Fibroblast of lung (primary cell): ENCODE measurements around the gene RAPGEF4. TPM values are rescaled to one million over a fixed set of nuclear protein-coding genes. Genes with fewer than 3 reads are reported as not detected.

Source experiments
- DNase-seq, 2 donors: peaks; one replicate each; pipeline versions ENCODE4 v3.0.0 to v3.0.0-alpha.2; 2010; ENCODE audit warnings: low read depth in 2 of 2
- H2AFZ ChIP-seq: 2 replicates; pipeline ENCODE4 v1.5.1; 2012; ENCODE audit warnings: low read length, control low read depth, inconsistent platforms
- H3K27ac ChIP-seq: 2 replicates; pipeline ENCODE4 v1.5.1; 2011; ENCODE audit warnings: low read length, control low read depth; ENCODE audit not compliant: insufficient read depth
- H3K27me3 ChIP-seq: 2 replicates; pipeline ENCODE4 v1.5.1; 2011; ENCODE audit warnings: mild to moderate bottlenecking, low read length; ENCODE audit not compliant: control insufficient read depth, insufficient read depth
- H3K36me3 ChIP-seq: 2 replicates; pipeline ENCODE4 v1.5.1; 2011; ENCODE audit warnings: low read length; ENCODE audit not compliant: control insufficient read depth, insufficient read depth
- H3K4me1 ChIP-seq: 2 replicates; pipeline ENCODE4 v1.5.1; 2011; ENCODE audit warnings: low read length; ENCODE audit not compliant: control insufficient read depth, insufficient read depth; ENCODE audit errors: extremely low read depth
- H3K4me2 ChIP-seq: 2 replicates; pipeline ENCODE4 v1.5.1; 2011; ENCODE audit warnings: low read length, control low read depth; ENCODE audit not compliant: insufficient read depth; ENCODE audit errors: extremely low read depth
- H3K4me3 ChIP-seq, 4 experiments: fragments of 200-600 bp in 1 of 4; sonication (generic) in 1 of 4; replicated peaks in 1 of 4; 2 replicates each; pipeline ENCODE4 v1.5.1; 2011 to 2016; ENCODE audit warnings: low read length in 4 of 4, low read depth in 3 of 4, mild to moderate bottlenecking in 3 of 4, control low read depth in 2 of 4, inconsistent platforms in 1 of 4, mixed read lengths in 1 of 4; ENCODE audit not compliant: insufficient read depth in 1 of 4; ENCODE audit errors: control extremely low read depth in 1 of 4
- H3K79me2 ChIP-seq: 2 replicates; pipeline ENCODE4 v1.5.1; 2012; ENCODE audit warnings: mild to moderate bottlenecking, low read length, inconsistent platforms; ENCODE audit not compliant: control insufficient read depth, insufficient read depth
- H3K9ac ChIP-seq: 2 replicates; pipeline ENCODE4 v1.5.1; 2011; ENCODE audit warnings: mild to moderate bottlenecking, low read length, control low read depth; ENCODE audit not compliant: insufficient read depth
- H3K9me3 ChIP-seq: 2 replicates; pipeline ENCODE4 v1.5.1; 2012; ENCODE audit warnings: low read depth, low read length; ENCODE audit not compliant: control insufficient read depth, insufficient read depth
- H4K20me1 ChIP-seq: 2 replicates; pipeline ENCODE4 v1.5.1; 2011; ENCODE audit warnings: low read length; ENCODE audit not compliant: control insufficient read depth, insufficient read depth; ENCODE audit errors: extremely low read depth
- CTCF ChIP-seq, 2 donors: IDR thresholded peaks in 1 of 2; conservative IDR thresholded peaks in 1 of 2; 1 replicate in 1 of 2; 2 replicates in 1 of 2; pipeline ENCODE4 v1.5.1; 2011 to 2012; ENCODE audit warnings: low read length in 2 of 2, control low read depth in 1 of 2, inconsistent platforms in 1 of 2, low read depth in 1 of 2, mild to moderate bottlenecking in 1 of 2
- EZH2 ChIP-seq: IDR thresholded peaks from 2 replicates; pipeline ENCODE4 v1.5.1; 2012; ENCODE audit warnings: low read length, control low read depth, mild to moderate bottlenecking; ENCODE audit errors: missing control alignments
- polyA plus RNA-seq, 2 donors: library from polyadenylated mRNA; depleted of rRNA in 1 of 2; stranded (reverse) in 1 of 2; unstranded in 1 of 2; fragments of >200 nt; gene quantifications; 2 replicates each; pipeline ENCODE4 v1.2.1, GENCODE V29; 2011 to 2012; ENCODE audit warnings: missing spikeins in 1 of 2
- total RNA-seq: library from RNA; depleted of rRNA; stranded (reverse); fragments of >200 nt; gene quantifications from 2 replicates; pipeline ENCODE4 v1.2.1, GENCODE V29; 2014

RAPGEF4 gene
- total and polyA plus RNA-seq, 2 donors (not counting 1 experiment from before 2014, with no cell fraction given): 0.51 to 3.0 TPM

- Histone ChIP-seq H3K27ac (no peak overlapping the region), H3K9me3 (no peaks in the 10 kb centered on the region), H3K9ac (no peak overlapping the region), H3K4me1 (no peaks in the 10 kb centered on the region), H3K4me3 (no peak overlapping the region), H3K79me2 (no peaks in the 10 kb centered on the region), H2AFZ (no peak overlapping the region), H3K36me3 (no peaks in the 10 kb centered on the region), H3K27me3 (no peaks in the 10 kb centered on the region), H3K4me2 (no peak overlapping the region), H4K20me1 (no peaks in the 10 kb centered on the region)
- TF ChIP-seq CTCF (conservative IDR thresholded peaks at IDR 0.05 in 1 of 2, IDR thresholded peaks at IDR 0.05 in 1 of 2; ENCODE audit: low read depth in 1 of 2, low read length in 2 of 2): no peak
- no peak for TF ChIP-seq EZH2
- DNase-seq: no peak
These were observed 68.8 kb downstream of the RAPGEF4 start for GRCh38 chr2:172804423-172804822.

- Histone ChIP-seq H3K36me3 (no peaks in the 10 kb centered on the region), H3K27me3 (no peaks in the 10 kb centered on the region), H3K4me3 (no peak overlapping the region), H2AFZ (no peak overlapping the region), H3K4me1 (no peaks in the 10 kb centered on the region), H3K9ac (no peak overlapping the region), H4K20me1 (no peaks in the 10 kb centered on the region), H3K4me2 (no peak overlapping the region), H3K79me2 (no peaks in the 10 kb centered on the region), H3K27ac (no peak overlapping the region), H3K9me3 (no peaks in the 10 kb centered on the region)
- peak; percentile 55 to 76 for DNase-seq
- TF ChIP-seq EZH2 (no peak), CTCF (conservative IDR thresholded peaks at IDR 0.05 in 1 of 2, IDR thresholded peaks at IDR 0.05 in 1 of 2; ENCODE audit: low read depth in 1 of 2, low read length in 2 of 2) (peak; percentile 89 to 92)
These were observed 70.8 kb downstream of the RAPGEF4 start for GRCh38 chr2:172806493-172806892.

DNA sequence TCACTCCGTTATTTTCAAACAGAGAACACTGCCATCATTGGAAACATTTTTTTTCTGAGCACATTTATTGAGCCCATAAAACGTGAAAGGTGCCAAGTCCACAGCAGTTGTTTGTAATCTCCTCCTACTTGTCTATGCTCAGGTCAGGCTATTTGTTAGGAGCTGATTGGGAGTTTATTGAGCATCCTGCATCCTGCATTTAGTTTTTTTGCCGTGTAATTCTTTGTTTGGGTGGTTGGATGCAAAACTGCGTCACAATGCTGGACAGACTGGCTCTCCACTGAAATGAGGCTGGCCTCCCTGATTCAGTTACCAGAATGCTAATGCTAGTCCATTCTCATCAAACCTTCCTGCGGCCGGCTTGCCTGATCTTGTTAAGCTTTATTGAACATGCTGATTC lies 71.4 kb downstream of the RAPGEF4 start:
- H3K4me2 ChIP-seq: no peak overlapping the region
- H3K4me3 ChIP-seq: no peak overlapping the region
- H3K4me1 ChIP-seq: no peaks in the 10 kb centered on the region
- peak overlapping the region; percentile 11 for H2AFZ ChIP-seq
- DNase-seq: no peak
- H3K36me3 ChIP-seq: no peaks in the 10 kb centered on the region
- H3K9me3 ChIP-seq: no peaks in the 10 kb centered on the region
- no peak for TF ChIP-seq CTCF (conservative IDR thresholded peaks at IDR 0.05 in 1 of 2, IDR thresholded peaks at IDR 0.05 in 1 of 2; ENCODE audit: low read depth in 1 of 2, low read length in 2 of 2)
- no peak for TF ChIP-seq EZH2
- no peak overlapping the region for H3K27ac ChIP-seq
- H4K20me1 ChIP-seq: no peaks in the 10 kb centered on the region
- H3K27me3 ChIP-seq: no peaks in the 10 kb centered on the region
- H3K79me2 ChIP-seq: no peaks in the 10 kb centered on the region
- no peak overlapping the region for H3K9ac ChIP-seq
